IMR-90 (cell line): ENCODE data around the gene GRIN2D. TPM values are rescaled to one million over a fixed set of nuclear protein-coding genes. Genes with fewer than 3 reads are reported as not detected.

Source experiments
- ATAC-seq: fragments of 200-7000 bp; cut with Tn5 transposase; 2 replicates; pipeline ENCODE4 v1.9.1; 2020; ENCODE audit warnings: low read depth, mild to moderate bottlenecking, moderate library complexity
- BruUV-seq: library from RNA; stranded (reverse); fragments of 400-500 nt; replicated peaks from 2 replicates; lab custom pipeline; 2021; lab: Mats Ljungman, UMichigan
- CTCF ChIA-PET: fragments of 300-600 bp; formaldehyde crosslinking; extraction: SDS; loops from one replicate; lab custom pipeline; 2021; ENCODE audit warnings: antibody characterized with exemption; lab: Yijun Ruan, JAX
- POLR2A ChIA-PET: fragments of 300-600 bp; sonication (Branson Sonifier 250); formaldehyde crosslinking; loops from one replicate; lab custom pipeline; 2022; ENCODE audit warnings: antibody characterized with exemption; ENCODE audit not compliant: unreplicated experiment; lab: Charles Lee
- DNase-seq: peaks from one replicate; pipeline ENCODE4 v3.0.0; 2013
- H2AFZ ChIP-seq: replicated peaks from 2 replicates; pipeline ENCODE3; 2013; ENCODE audit warnings: low read length, mild to moderate bottlenecking; ENCODE audit not compliant: poor library complexity
- H2AK5ac ChIP-seq: 2 replicates; pipeline ENCODE4 v1.6.1; 2013; ENCODE audit warnings: low read depth, low read length, inconsistent platforms
- H2AK9ac ChIP-seq: replicated peaks from 2 replicates; pipeline ENCODE3; 2013; ENCODE audit warnings: mild to moderate bottlenecking, low read depth, low read length, moderate library complexity; ENCODE audit not compliant: poor library complexity
- H2BK120ac ChIP-seq: 2 replicates; pipeline ENCODE4 v1.6.1; 2013; ENCODE audit warnings: low read depth, low read length, inconsistent platforms
- H2BK15ac ChIP-seq: 3 replicates; pipeline ENCODE4 v1.6.1; 2013; ENCODE audit warnings: low read depth, low read length, inconsistent platforms
- H2BK20ac ChIP-seq: 2 replicates; pipeline ENCODE4 v1.6.1; 2013; ENCODE audit warnings: low read depth, mild to moderate bottlenecking, inconsistent platforms, low read length, moderate library complexity
- H2BK5ac ChIP-seq: 2 replicates; pipeline ENCODE4 v1.6.1; 2013; ENCODE audit warnings: mild to moderate bottlenecking, low read depth, low read length, inconsistent platforms; ENCODE audit not compliant: poor library complexity, severe bottlenecking
- H3K14ac ChIP-seq: replicated peaks from 2 replicates; pipeline ENCODE4 v1.6.1; 2013; ENCODE audit warnings: low read depth, low read length, inconsistent platforms
- H3K18ac ChIP-seq: 2 replicates; pipeline ENCODE4 v1.6.1; 2013; ENCODE audit warnings: low read depth, low read length, control low read depth
- H3K23ac ChIP-seq: 2 replicates; pipeline ENCODE4 v1.6.1; 2013; ENCODE audit warnings: low read depth, low read length, inconsistent platforms
- H3K27ac ChIP-seq: 2 replicates; pipeline ENCODE4 v1.5.1; 2013; ENCODE audit warnings: mild to moderate bottlenecking, control low read depth, low read length; ENCODE audit not compliant: insufficient read depth
- H3K27me3 ChIP-seq: 2 replicates; pipeline ENCODE4 v1.6.1; 2013; ENCODE audit warnings: low read length; ENCODE audit not compliant: control insufficient read depth, insufficient read depth
- H3K36me3 ChIP-seq: 2 replicates; pipeline ENCODE4 v1.6.1; 2013; ENCODE audit warnings: low read length, mixed read lengths; ENCODE audit not compliant: control insufficient read depth, insufficient read depth
- H3K4ac ChIP-seq: 2 replicates; pipeline ENCODE4 v1.6.1; 2013; ENCODE audit warnings: low read depth, low read length, inconsistent platforms
- H3K4me1 ChIP-seq: 2 replicates; pipeline ENCODE4 v1.6.1; 2013; ENCODE audit warnings: low read length, mixed read lengths; ENCODE audit not compliant: control insufficient read depth, insufficient read depth
- H3K4me2 ChIP-seq: 2 replicates; pipeline ENCODE4 v1.6.1; 2013; ENCODE audit warnings: low read depth, mild to moderate bottlenecking, control low read depth, low read length, moderate library complexity
- H3K4me3 ChIP-seq: 2 replicates; pipeline ENCODE4 v1.5.1; 2013; ENCODE audit warnings: low read depth, mild to moderate bottlenecking, control low read depth, low read length, moderate library complexity; ENCODE audit not compliant: insufficient read depth
- H3K56ac ChIP-seq: 2 replicates; pipeline ENCODE4 v1.6.1; 2013; ENCODE audit warnings: low read length, inconsistent platforms; ENCODE audit not compliant: insufficient read depth; ENCODE audit errors: extremely low read depth
- H3K79me1 ChIP-seq, 2 experiments: 2 replicates each; pipeline ENCODE4 v1.6.1; 2013; ENCODE audit warnings: low read length in 2 of 2, inconsistent platforms in 1 of 2, low read depth in 1 of 2
- H3K9ac ChIP-seq: 2 replicates; pipeline ENCODE4 v1.6.1; 2013; ENCODE audit warnings: low read depth, low read length, control low read depth
- H3K9me1 ChIP-seq: 2 replicates; pipeline ENCODE4 v1.6.1; 2013; ENCODE audit warnings: low read length, inconsistent platforms; ENCODE audit not compliant: insufficient read depth
- H3K9me3 ChIP-seq: 2 replicates; pipeline ENCODE4 v1.6.1; 2013; ENCODE audit warnings: low read length; ENCODE audit not compliant: control insufficient read depth, insufficient read depth
- H4K20me1 ChIP-seq: 2 replicates; pipeline ENCODE4 v1.6.1; 2013; ENCODE audit warnings: low read length, inconsistent platforms; ENCODE audit not compliant: insufficient read depth
- H4K5ac ChIP-seq: 2 replicates; pipeline ENCODE4 v1.6.1; 2013; ENCODE audit warnings: mild to moderate bottlenecking, low read depth, low read length, control low read depth
- H4K8ac ChIP-seq, 2 experiments: 2 replicates each; pipeline ENCODE4 v1.6.1; 2013; ENCODE audit warnings: low read depth in 2 of 2, low read length in 2 of 2, control low read depth in 1 of 2, inconsistent platforms in 1 of 2
- H4K91ac ChIP-seq: 2 replicates; pipeline ENCODE4 v1.6.1; 2013; ENCODE audit warnings: low read depth, low read length, inconsistent platforms; ENCODE audit not compliant: insufficient read depth
- BHLHE40 ChIP-seq: fragments of 150-350 bp; IDR thresholded peaks from 2 replicates; pipeline ENCODE4 v1.6.1; 2016; ENCODE audit warnings: mild to moderate bottlenecking, low read depth, low read length
- CEBPB ChIP-seq: IDR thresholded peaks from 2 replicates; pipeline ENCODE4 v1.6.1; 2012; ENCODE audit warnings: low read depth, low read length, improper control_type of control experiment
- CHD1 ChIP-seq: IDR thresholded peaks from 2 replicates; pipeline ENCODE4 v1.6.1; 2012; ENCODE audit warnings: low read depth, low read length, improper control_type of control experiment
- CTCF ChIP-seq: conservative IDR thresholded peaks from 2 replicates; pipeline ENCODE4 v1.5.1; 2012; ENCODE audit warnings: mild to moderate bottlenecking, low read depth, low read length, improper control_type of control experiment
- FOS ChIP-seq: fragments of 150-350 bp; IDR thresholded peaks from 2 replicates; pipeline ENCODE4 v1.6.1; 2016; ENCODE audit warnings: low read depth, low read length
- MAFK ChIP-seq: IDR thresholded peaks from 2 replicates; pipeline ENCODE4 v1.6.1; 2012; ENCODE audit warnings: low read depth, low read length, improper control_type of control experiment
- MAZ ChIP-seq: IDR thresholded peaks from 2 replicates; pipeline ENCODE4 v1.6.1; 2012; ENCODE audit warnings: low read depth, mild to moderate bottlenecking, low read length, improper control_type of control experiment, moderate library complexity, borderline replicate concordance
- MXI1 ChIP-seq: IDR thresholded peaks from 2 replicates; pipeline ENCODE4 v1.6.1; 2012; ENCODE audit warnings: low read depth, mild to moderate bottlenecking, low read length, moderate library complexity, borderline replicate concordance
- NFE2L2 ChIP-seq: fragments of 150-350 bp; IDR thresholded peaks from 2 replicates; pipeline ENCODE4 v1.6.1; 2016; ENCODE audit warnings: low read depth, mild to moderate bottlenecking, low read length
- POLR2A ChIP-seq: IDR thresholded peaks from 2 replicates; pipeline ENCODE4 v1.6.1; 2012; ENCODE audit warnings: mild to moderate bottlenecking, low read depth, low read length
- RAD21 ChIP-seq: IDR thresholded peaks from 2 replicates; pipeline ENCODE4 v1.6.1; 2012; ENCODE audit warnings: low read length, improper control_type of control experiment
- RCOR1 ChIP-seq: IDR thresholded peaks from 2 replicates; pipeline ENCODE4 v1.6.1; 2012; ENCODE audit warnings: mild to moderate bottlenecking, low read length, improper control_type of control experiment; ENCODE audit not compliant: insufficient replicate concordance
- RFX5 ChIP-seq: IDR thresholded peaks from 2 replicates; pipeline ENCODE4 v1.8.0; 2012; ENCODE audit warnings: low read depth, mild to moderate bottlenecking, low read length, moderate library complexity
- SMC3 ChIP-seq: fragments of 150-350 bp; IDR thresholded peaks from 2 replicates; pipeline ENCODE4 v1.6.1; 2016; ENCODE audit warnings: low read depth, mild to moderate bottlenecking, antibody characterized with exemption, low read length, moderate library complexity
- USF2 ChIP-seq: fragments of 150-350 bp; IDR thresholded peaks from 2 replicates; pipeline ENCODE4 v1.6.1; 2017; ENCODE audit warnings: mild to moderate bottlenecking, antibody characterized with exemption, low read length, low read depth
- WGBS, 2 experiments: methylation state at CpG; one replicate each; pipeline versions ENCODE4 v1.1.5 to v1.1.7; 2013; ENCODE audit warnings: missing lambda C conversion rate in 2 of 2; ENCODE audit not compliant: insufficient read length in 1 of 2; ENCODE audit errors: extremely low coverage in 2 of 2; 5-methylcytosine and 5-hydroxymethylcytosine counted together
- dilution Hi-C: fragments of 300-500 bp; cut with HindIII; formaldehyde crosslinking; loops from one replicate; pipeline ENCODE4 v1.14.3; 2018; ENCODE audit warnings: low sequenced_read_pairs; ENCODE audit not compliant: unreplicated experiment
- in situ Hi-C: fragments of 300-500 bp; cut with MboI; formaldehyde crosslinking; loops from 3 replicates; pipeline ENCODE4 v1.14.3; 2019; ENCODE audit warnings: low sequenced_read_pairs, inconsistent platforms, mixed read lengths
- intact Hi-C: fragments of 100-400 bp; cut with micrococcal nuclease; formaldehyde crosslinking; loops from 2 replicates; pipeline ENCODE4 v1.10.0; 2022
- polyA plus RNA-seq, 3 experiments: library from polyadenylated mRNA; depleted of rRNA; stranded (reverse); fragments of >200 nt; gene quantifications; 2 replicates each; pipeline ENCODE4 v1.2.3, GENCODE V29; 2012; ENCODE audit warnings: low replicate concordance in 1 of 3
- total RNA-seq: library from RNA; depleted of rRNA; stranded (reverse); fragments of >200 nt; gene quantifications from 2 replicates; pipeline ENCODE4 v1.2.3, GENCODE V29; 2012
- TF ChIP-seq, protein P1 (sequence below): fragments of 150-350 bp; IDR thresholded peaks from 2 replicates; pipeline ENCODE4 v1.6.1; 2016; ENCODE audit warnings: low read depth, mild to moderate bottlenecking, low read length, moderate library complexity, borderline replicate concordance

The GRIN2D gene
- total and polyA plus RNA-seq, 2 of the 4 experiments (the other 2 are of a cell fraction): under 0.01 to 0.24 TPM

DNA sequence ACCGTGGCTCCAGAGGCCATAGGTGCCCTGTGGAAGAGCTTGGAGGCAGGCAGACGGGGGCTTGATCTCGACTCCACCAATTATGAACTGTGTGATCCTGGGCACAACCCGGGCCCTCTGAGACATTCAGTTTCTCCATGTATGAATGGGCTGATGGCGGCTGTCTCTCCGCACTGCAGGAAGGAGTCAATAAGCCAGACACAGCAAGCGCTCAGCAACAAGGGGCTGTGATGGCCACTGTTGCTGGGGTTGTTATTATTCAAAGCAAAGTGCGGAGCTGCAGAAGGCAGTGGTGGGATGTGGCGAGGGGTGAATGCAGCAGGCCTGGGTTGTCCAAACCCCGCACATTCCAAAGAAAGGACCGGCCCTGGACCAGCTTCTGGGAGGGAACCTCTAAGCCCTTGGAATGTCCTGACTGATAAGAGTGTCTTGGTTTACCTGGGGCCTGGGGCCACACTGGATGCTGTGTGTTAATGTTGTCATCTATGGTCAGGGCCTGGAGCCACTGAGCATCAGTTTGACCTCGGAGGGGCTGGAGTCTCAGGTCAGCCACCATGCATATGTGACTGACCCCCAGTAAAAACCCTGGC lies 38.0 kb upstream of the GRIN2D start:
- dilution Hi-C loops: no loop called here
- no TSS peak for BruUV-seq

More for the DNA sequence above, 38.0 kb upstream of the GRIN2D start:
- Histone ChIP-seq H2BK20ac (no peak overlapping the region), H3K4me2 (no peak overlapping the region), H3K23ac (no peak overlapping the region), H3K9ac (no peak overlapping the region), H3K79me1 (no peaks in the 10 kb centered on the region), H3K36me3 (no peaks in the 10 kb centered on the region), H2BK5ac (no peak overlapping the region), H2AK5ac (no peak overlapping the region), H2BK15ac (no peak overlapping the region), H4K5ac (no peak overlapping the region), H3K4me1 (no peaks in the 10 kb centered on the region), H3K14ac (no peak overlapping the region), H3K4ac (no peak overlapping the region), H3K27ac (no peak overlapping the region), H3K9me1 (peaks cover 10% of the 10 kb centered on the region; the same call in 1 of the 2 replicates), H2BK120ac (no peak overlapping the region), H3K4me3 (no peak overlapping the region), H2AK9ac (no peak overlapping the region), H2AFZ (no peak overlapping the region), H4K8ac (no peak overlapping the region), H3K18ac (no peak overlapping the region), H4K20me1 (no peaks in the 10 kb centered on the region), H3K9me3 (no peaks in the 10 kb centered on the region), H3K56ac (no peak overlapping the region), H3K27me3 (no peaks in the 10 kb centered on the region), H4K91ac (no peak overlapping the region)
- in situ Hi-C loops (no loop called here), intact Hi-C loops (no loop called here)
- ATAC-seq: no peak
- no peak for TF ChIP-seq RAD21
- no peak for TF ChIP-seq MAZ
- no peak for TF ChIP-seq USF2
- no peak for TF ChIP-seq SMC3
- no peak for TF ChIP-seq FOS
- no peak for TF ChIP-seq MAFK
- TF ChIP-seq, protein P1, sequence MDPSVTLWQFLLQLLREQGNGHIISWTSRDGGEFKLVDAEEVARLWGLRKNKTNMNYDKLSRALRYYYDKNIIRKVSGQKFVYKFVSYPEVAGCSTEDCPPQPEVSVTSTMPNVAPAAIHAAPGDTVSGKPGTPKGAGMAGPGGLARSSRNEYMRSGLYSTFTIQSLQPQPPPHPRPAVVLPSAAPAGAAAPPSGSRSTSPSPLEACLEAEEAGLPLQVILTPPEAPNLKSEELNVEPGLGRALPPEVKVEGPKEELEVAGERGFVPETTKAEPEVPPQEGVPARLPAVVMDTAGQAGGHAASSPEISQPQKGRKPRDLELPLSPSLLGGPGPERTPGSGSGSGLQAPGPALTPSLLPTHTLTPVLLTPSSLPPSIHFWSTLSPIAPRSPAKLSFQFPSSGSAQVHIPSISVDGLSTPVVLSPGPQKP: no peak
- no peak for TF ChIP-seq MXI1
- TF ChIP-seq CEBPB: no peak
- TF ChIP-seq CHD1: no peak
- no peak for TF ChIP-seq RFX5
- no peak for TF ChIP-seq NFE2L2
- TF ChIP-seq RCOR1: no peak
- no peak for TF ChIP-seq CTCF
- TF ChIP-seq POLR2A: no peak
- no peak for TF ChIP-seq BHLHE40
- CTCF ChIA-PET: interaction anchor here (0.7 kb wide), 1 partner anchor 159 kb away, joined by 3 read pairs; no protein-coding TSS in a partner anchor
- DNase-seq: no peak
- 85% methylated on average over 7 of the region's 12 CpGs; no CpG with 5 or more reads in 1 of the 2 experiments for WGBS, 2 experiments
- POLR2A ChIA-PET: no interaction called here
